HG02981 (cell line): ENCODE measurements around the gene CD33.
"Not testable (repeated sequence)": the region's sequence is repeated elsewhere in the genome, so short reads cannot be mapped to it uniquely, and the experiment has no call there.

ENCODE experiments used
- ATAC-seq: cut with Tn5 transposase; IDR thresholded peaks from one replicate; pipeline ENCODE4 v1.9.1; 2021; ENCODE audit warnings: mild to moderate bottlenecking, moderate library complexity; ENCODE audit not compliant: unreplicated experiment

CD33 gene

GRCh38 chr19:51210191-51210784, 14.6 kb upstream of the CD33 start:
- no peak for ATAC-seq

GRCh38 chr19:51210874-51211361, 14.0 kb upstream of the CD33 start:
- ATAC-seq, result not testable (repeated sequence)

- no peak for ATAC-seq
Observed at GRCh38 chr19:51211833-51212232, 13.0 kb upstream of the CD33 start.

GRCh38 chr19:51219307-51219706, 5.6 kb upstream of the CD33 start:
- no peak for ATAC-seq

GRCh38 chr19:51219971-51220370, 4.9 kb upstream of the CD33 start:
- no peak for ATAC-seq

GRCh38 chr19:51220996-51221395, 3.9 kb upstream of the CD33 start:
- ATAC-seq, result no peak

- ATAC-seq, result no peak
Observed at GRCh38 chr19:51224163-51224641, 678 bp upstream of the CD33 start.

- no peak for ATAC-seq
Observed at GRCh38 chr19:51226067-51226466, 1.2 kb downstream of the CD33 start.

- no peak for ATAC-seq
Observed at GRCh38 chr19:51227326-51227725, 2.4 kb downstream of the CD33 start.

GRCh38 chr19:51227966-51228365, 3.1 kb downstream of the CD33 start:
- ATAC-seq, result no peak

- no peak for ATAC-seq
Observed at GRCh38 chr19:51240866-51241265, 16.0 kb downstream of the CD33 start.

GRCh38 chr19:51242881-51243630, 18.2 kb downstream of the CD33 start:
- no peak for ATAC-seq

- no peak for ATAC-seq
Observed at GRCh38 chr19:51246164-51246552, 21.3 kb downstream of the CD33 start.

GRCh38 chr19:51247972-51248590, 23.2 kb downstream of the CD33 start:
- ATAC-seq, result no peak

- ATAC-seq, result no peak
Observed at GRCh38 chr19:51250786-51251467, 26.0 kb downstream of the CD33 start, which contains the start of gene SIGLECL1. Gene SIGLECL1 (plus strand): TSS chr19:51251080. CDS start chr19:51264073, 12,993 bp downstream.

GRCh38 chr19:51251468-51251820, 26.6 kb downstream of the CD33 start:
- no peak for ATAC-seq

GRCh38 chr19:51252306-51253079, 27.6 kb downstream of the CD33 start:
- ATAC-seq, result no peak

GRCh38 chr19:51253088-51253806, 28.4 kb downstream of the CD33 start:
- no peak for ATAC-seq

- ATAC-seq, result no peak
Observed at GRCh38 chr19:51256155-51256625, 31.3 kb downstream of the CD33 start.

- ATAC-seq, result no peak
Observed at GRCh38 chr19:51257471-51257870, 32.6 kb downstream of the CD33 start.
